Peyer's patch (tissue), 4 donors: ENCODE measurements around the gene SEC24C.
"Not testable (repeated sequence)": the region's sequence is repeated elsewhere in the genome, so short reads cannot be mapped to it uniquely, and the experiment has no call there.

ENCODE experiments used
- CTCF ChIP-seq, 6 experiments: fragments of 450-650 bp in 4 of 6; fragments of 200-600 bp in 2 of 6; sonication (generic) in 1 of 6; IDR thresholded peaks; one replicate each; pipeline ENCODE4 v1.5.1; 2017 to 2019; ENCODE audit warnings: antibody characterized with exemption in 6 of 6, mild to moderate bottlenecking in 3 of 6, moderate library complexity in 1 of 6
- POLR2A ChIP-seq, 2 donors: fragments of 450-650 bp; IDR thresholded peaks; one replicate each; pipeline ENCODE4 v1.5.1; 2017; ENCODE audit warnings: antibody characterized with exemption in 2 of 2, mild to moderate bottlenecking in 2 of 2, moderate library complexity in 2 of 2

GRCh38 chr10:73720561-73720960 is 23.6 kb upstream of the SEC24C start:
- not testable (repeated sequence) for TF ChIP-seq CTCF, POLR2A (IDR thresholded peaks at IDR 0.05)
